K562 (cell line): ENCODE measurements around the gene LYSMD1. TPM values are rescaled to one million over a fixed set of nuclear protein-coding genes. Genes with fewer than 3 reads are reported as not detected.

Experiments used
- CBX3 ChIP-seq, 2 experiments: IDR thresholded peaks; 1 replicate in 1 of 2; 2 replicates in 1 of 2; pipeline ENCODE4 v1.6.1; 2012; ENCODE audit warnings: inconsistent platforms in 2 of 2, low read length in 2 of 2, borderline replicate concordance in 1 of 2, control low read depth in 1 of 2
- CREB1 ChIP-seq, 2 experiments: sonication (generic) in 1 of 2; formaldehyde crosslinking in 1 of 2; IDR thresholded peaks; 2 replicates each; pipeline versions ENCODE4 v1.6.1 to v1.8.0; 2012 to 2022; ENCODE audit warnings: inconsistent platforms in 1 of 2, mild to moderate bottlenecking in 1 of 2, missing genetic modification reagents in 1 of 2, moderate library complexity in 1 of 2
- CXXC5 ChIP-seq: fragments of 250-450 bp; sonication (Bioruptor Pico); IDR thresholded peaks from 2 replicates; pipeline ENCODE4 v1.8.0; 2022; ENCODE audit warnings: inconsistent platforms, mild to moderate bottlenecking, moderate library complexity
- DMBX1 ChIP-seq: fragments of 250-450 bp; sonication (Bioruptor Pico); IDR thresholded peaks from 2 replicates; pipeline ENCODE4 v1.8.0; 2022; ENCODE audit warnings: inconsistent platforms, mild to moderate bottlenecking, moderate library complexity, borderline replicate concordance
- FOSL1 ChIP-seq: fragments of 200-800 bp; sonication (Bioruptor generic); conservative IDR thresholded peaks from 2 replicates; pipeline ENCODE4 v1.6.1; 2016; ENCODE audit warnings: missing genetic modification characterization, missing compliant biosample characterization
- FOXA1 ChIP-seq: fragments of 450-650 bp; IDR thresholded peaks from 2 replicates; pipeline ENCODE4 v1.6.1; 2016; ENCODE audit warnings: mild to moderate bottlenecking, borderline replicate concordance
- HDAC2 ChIP-seq: fragments of 450-650 bp; IDR thresholded peaks from 2 replicates; pipeline ENCODE4 v1.6.1; 2016; ENCODE audit warnings: mild to moderate bottlenecking
- ILK ChIP-seq: fragments of 450-650 bp; IDR thresholded peaks from 2 replicates; pipeline ENCODE4 v1.6.1; 2016; ENCODE audit warnings: missing genetic modification characterization, low read depth, mild to moderate bottlenecking, missing compliant biosample characterization, moderate library complexity, borderline replicate concordance
- KLF16 ChIP-seq: IDR thresholded peaks from 2 replicates; pipeline ENCODE4 v1.6.1; 2016; ENCODE audit warnings: antibody characterized with exemption
- MYC ChIP-seq, 2 experiments: fragments of 250-450 bp in 1 of 2; sonication (Bioruptor Pico) in 1 of 2; IDR thresholded peaks; 2 replicates each; pipeline versions ENCODE4 v1.5.1 to v1.6.1; 2012 to 2021; ENCODE audit warnings: low read depth in 2 of 2, borderline replicate concordance in 1 of 2, improper control_type of control experiment in 1 of 2, low read length in 1 of 2, mild to moderate bottlenecking in 1 of 2, moderate library complexity in 1 of 2
- PHF20 ChIP-seq: fragments of 450-650 bp; IDR thresholded peaks from 2 replicates; pipeline ENCODE4 v1.6.1; 2018; ENCODE audit not compliant: partially characterized antibody
- POLR2AphosphoS2 ChIP-seq: IDR thresholded peaks from 2 replicates; pipeline ENCODE4 v1.6.1; 2012; ENCODE audit warnings: low read length, improper control_type of control experiment
- PTTG1 ChIP-seq: fragments of 450-650 bp; IDR thresholded peaks from 2 replicates; pipeline ENCODE4 v1.6.1; 2016; ENCODE audit warnings: low read depth, mild to moderate bottlenecking, missing genetic modification characterization, missing compliant biosample characterization
- RBM22 ChIP-seq: fragments of 200-400 bp; formaldehyde crosslinking; IDR thresholded peaks from 2 replicates; pipeline ENCODE4 v1.6.1; 2018; ENCODE audit warnings: low read length, low read depth; ENCODE audit not compliant: poor library complexity, severe bottlenecking
- RBM39 ChIP-seq: fragments of 200-400 bp; formaldehyde crosslinking; optimal IDR thresholded peaks from 2 replicates; pipeline ENCODE3; 2018; ENCODE audit warnings: low read depth, low read length
- RNF219 ChIP-seq: fragments of 250-450 bp; sonication (Bioruptor Pico); IDR thresholded peaks from 2 replicates; pipeline ENCODE4 v1.5.0; 2022; ENCODE audit warnings: mild to moderate bottlenecking
- STAT5A ChIP-seq: IDR thresholded peaks from 2 replicates; pipeline ENCODE4 v1.6.1; 2012; ENCODE audit warnings: low read length, inconsistent platforms, borderline replicate concordance
- TEAD1 ChIP-seq, 2 experiments: fragments of 450-650 bp in 1 of 2; sonication (generic) in 1 of 2; formaldehyde crosslinking; IDR thresholded peaks; 2 replicates each; pipeline versions ENCODE4 v1.4.0 to v1.8.0; 2020 to 2022; ENCODE audit warnings: mild to moderate bottlenecking in 2 of 2, missing genetic modification reagents in 1 of 2
- XRCC3 ChIP-seq: fragments of 450-650 bp; IDR thresholded peaks from 2 replicates; pipeline ENCODE4 v1.6.1; 2017; ENCODE audit warnings: mild to moderate bottlenecking, moderate library complexity
- ZBTB11 ChIP-seq, 3 experiments: fragments of 200-800 bp in 1 of 3; fragments of 250-450 bp in 1 of 3; fragments of 450-650 bp in 1 of 3; sonication (Bioruptor Pico) in 1 of 3; sonication (Bioruptor generic) in 1 of 3; formaldehyde crosslinking in 1 of 3; IDR thresholded peaks; 2 replicates each; pipeline versions ENCODE4 v1.6.1 to v1.8.0; 2016 to 2022; ENCODE audit warnings: mild to moderate bottlenecking in 2 of 3, missing genetic modification characterization in 2 of 3, missing compliant biosample characterization in 1 of 3, moderate library complexity in 1 of 3
- ZBTB8A ChIP-seq: fragments of 450-650 bp; IDR thresholded peaks from 2 replicates; pipeline ENCODE4 v1.6.1; 2018; ENCODE audit warnings: mild to moderate bottlenecking, moderate library complexity; ENCODE audit not compliant: partially characterized antibody
- polyA plus RNA-seq, 8 experiments: library from polyadenylated mRNA; depleted of rRNA in 4 of 8; stranded (reverse) in 5 of 8; unstranded in 3 of 8; fragments of >200 nt; fragmentation: Nextera tagmentation in 2 of 8; fragmentation: Illumina TruSeq in 1 of 8; extraction: Ambion mirVana in 2 of 8; extraction: Trizol in 1 of 8; gene quantifications; 2 replicates each; pipeline versions ENCODE4 v1.2.1 to v1.2.3, GENCODE V29; 2011 to 2014; ENCODE audit warnings: inconsistent platforms in 1 of 8, missing spikeins in 1 of 8
- total RNA-seq, 7 experiments: library from RNA; depleted of rRNA in 6 of 7; stranded (reverse); fragments of >200 nt in 6 of 7; fragmentation: Illumina TruSeq in 2 of 7; extraction: Trizol in 2 of 7; gene quantifications; 2 replicates each; pipeline versions ENCODE4 v1.2.1 to v1.2.3, GENCODE V29; 2011 to 2021; ENCODE audit warnings: low replicate concordance in 1 of 7

The LYSMD1 gene
- total and polyA plus RNA-seq, 9 of the 15 experiments (the other 6 are each of a cell fraction or from before 2014, with no cell fraction given) = 2.2 to 9.4 (median 6.0) TPM

GRCh38 chr1:151165738-151166504 is at the start of gene LYSMD1, which contains the start of gene SCNM1 (continued):
- TF ChIP-seq ZBTB11 (CRISPR knock-in tag; IDR thresholded peaks at IDR 0.05) (peak in 1 of 3 experiments; percentile 92; a peak in 2 of 6 replicates), CBX3 (IDR thresholded peaks at IDR 0.05; ENCODE audit: borderline replicate concordance in 1 of 2, low read length in 2 of 2) (peak in 1 of 2 experiments; percentile 88; a peak in 1 of 3 replicates), STAT5A (peak; percentile 17; the same call in 1 of the 2 replicates), CREB1 (IDR thresholded peaks at IDR 0.05) (peak; percentile 78), CREB1 (CRISPR knock-in tag; IDR thresholded peaks at IDR 0.05) (peak; percentile 86), PTTG1 (tag) (0 out of 2 replicates have a peak, but pooled peaks have one; percentile 7), ZBTB8A (peak; percentile 100), FOSL1 (tag) (peak; percentile 53; the same call in 1 of the 2 replicates), ILK (tag) (no peak), HDAC2 (no peak; the same call in 1 of the 2 replicates), PHF20 (peak; percentile 93), XRCC3 (no peak), MYC (IDR thresholded peaks at IDR 0.05; ENCODE audit: low read depth, low read length) (peak; percentile 54; the same call in 1 of the 2 replicates), MYC (CRISPR knock-in tag; IDR thresholded peaks at IDR 0.05; ENCODE audit: borderline replicate concordance, low read depth) (no peak), CXXC5 (CRISPR knock-in tag) (peak; percentile 92), TEAD1 (CRISPR knock-in tag; IDR thresholded peaks at IDR 0.05) (peak; percentile 72 to 87), FOXA1 (no peak), RBM39 (peak; percentile 83), KLF16 (peak; percentile 100), POLR2AphosphoS2 (no peak), RBM22 (no peak), DMBX1 (CRISPR knock-in tag) (peak; percentile 69; the same call in 1 of the 2 replicates), RNF219 (CRISPR knock-in tag) (no peak)
